CD4-positive, alpha-beta T cell treated with Interleukin-17A for 4 hours (primary cell): ENCODE results near the gene TBC1D22A.
"Not testable (repeated sequence)": the region's sequence is repeated elsewhere in the genome, so short reads cannot be mapped to it uniquely, and the experiment has no call there.

Experiments used
- DNase-seq: peaks from one replicate; pipeline ENCODE4 v3.0.0-alpha.2; 2020; ENCODE audit warnings: mixed read lengths

TBC1D22A gene

GRCh38 chr22:47164514-47165337 is 402.3 kb downstream of the TBC1D22A start:
- DNase-seq: no peak

GRCh38 chr22:47165338-47166032 is 403.0 kb downstream of the TBC1D22A start:
- DNase-seq: no peak

GRCh38 chr22:47166033-47166404 is 403.6 kb downstream of the TBC1D22A start:
- no peak for DNase-seq

GRCh38 chr22:47166446-47167016 is 404.1 kb downstream of the TBC1D22A start:
- peak; percentile 1 for DNase-seq

- DNase-seq: no peak
Observed at GRCh38 chr22:47167056-47167455, 404.6 kb downstream of the TBC1D22A start.

- DNase-seq: peak; percentile 1
Observed at GRCh38 chr22:47167921-47168320, 405.5 kb downstream of the TBC1D22A start.

GRCh38 chr22:47168441-47168840 is 406.0 kb downstream of the TBC1D22A start:
- peak; percentile 1 for DNase-seq

GRCh38 chr22:47168900-47169800 is 406.7 kb downstream of the TBC1D22A start:
- DNase-seq: peak; percentile 2

- peak; percentile 0 for DNase-seq
Observed at GRCh38 chr22:47169801-47170140, 407.3 kb downstream of the TBC1D22A start.

- DNase-seq: not testable (repeated sequence)
Observed at GRCh38 chr22:47170511-47171440, 408.3 kb downstream of the TBC1D22A start.

GRCh38 chr22:47171441-47172221 is 409.2 kb downstream of the TBC1D22A start:
- DNase-seq: no peak

- DNase-seq: no peak
Observed at GRCh38 chr22:47172771-47173534, 410.5 kb downstream of the TBC1D22A start.

- no peak for DNase-seq
Observed at GRCh38 chr22:47173535-47174021, 411.1 kb downstream of the TBC1D22A start.

- DNase-seq: no peak
Observed at GRCh38 chr22:47174096-47174495, 411.6 kb downstream of the TBC1D22A start.

- DNase-seq: no peak
Observed at GRCh38 chr22:47174671-47175112, 412.2 kb downstream of the TBC1D22A start.

GRCh38 chr22:47175151-47176025 is 412.9 kb downstream of the TBC1D22A start:
- DNase-seq: no peak

- no peak for DNase-seq
Observed at GRCh38 chr22:47176026-47176389, 413.6 kb downstream of the TBC1D22A start.

- DNase-seq: no peak
Observed at GRCh38 chr22:47176573-47177333, 414.3 kb downstream of the TBC1D22A start.
